Neural crest cell (in vitro differentiated cells): ENCODE measurements around the gene FRMD3. TPM values are rescaled to one million over a fixed set of nuclear protein-coding genes. Genes with fewer than 3 reads are reported as not detected.

ENCODE experiments used
- DNase-seq: peaks from one replicate; pipeline ENCODE4 v3.0.0; 2021; ENCODE audit warnings: low read depth, mixed read lengths, low spot score
- H3K27ac Mint-ChIP-seq: one replicate; pipeline ENCODE4 v1.8.0; 2021; ENCODE audit warnings: mild to moderate bottlenecking, mixed read lengths; ENCODE audit not compliant: unreplicated experiment
- H3K27me3 Mint-ChIP-seq: 2 replicates; pipeline ENCODE4 v1.8.0; 2021; ENCODE audit warnings: low read depth, mild to moderate bottlenecking, mixed read lengths
- H3K36me3 Mint-ChIP-seq: 2 replicates; pipeline ENCODE4 v1.8.0; 2021; ENCODE audit warnings: low read depth, mild to moderate bottlenecking, mixed read lengths
- H3K4me1 Mint-ChIP-seq: 2 replicates; pipeline ENCODE4 v1.8.0; 2021; ENCODE audit warnings: mixed read lengths
- H3K4me3 Mint-ChIP-seq: one replicate; pipeline ENCODE4 v1.8.0; 2021; ENCODE audit warnings: mild to moderate bottlenecking, mixed read lengths
- H3K9me3 Mint-ChIP-seq: 2 replicates; pipeline ENCODE4 v1.8.0; 2021; ENCODE audit warnings: mixed read lengths
- CTCF ChIP-seq: fragments of 200-600 bp; sonication (generic); conservative IDR thresholded peaks from 2 replicates; pipeline ENCODE4 v1.5.0; 2021; ENCODE audit warnings: antibody characterized with exemption, mild to moderate bottlenecking
- total RNA-seq: library from RNA; stranded (reverse); gene quantifications from 2 replicates; pipeline ENCODE4 v1.2.1, GENCODE V29; 2021

Gene FRMD3
- total RNA-seq, 1 donor from 2014 or later, result 2.3 TPM

GRCh38 chr9:83323148-83323547 is 215.1 kb downstream of the FRMD3 start:
- H3K36me3 Mint-ChIP-seq, result peaks cover 5% of the 10 kb centered on the region
- TF ChIP-seq CTCF, result no peak
- H3K9me3 Mint-ChIP-seq, result peaks cover 25% of the 10 kb centered on the region
- DNase-seq, result no peak
- H3K27me3 Mint-ChIP-seq, result no peaks in the 10 kb centered on the region
- H3K27ac Mint-ChIP-seq, result no peak overlapping the region
- H3K4me3 Mint-ChIP-seq, result no peak overlapping the region
- H3K4me1 Mint-ChIP-seq, result peaks cover 14% of the 10 kb centered on the region

GRCh38 chr9:83322438-83322837 is 215.8 kb downstream of the FRMD3 start:
- Mint-ChIP-seq H3K4me1 (peaks cover 8% of the 10 kb centered on the region), H3K36me3 (peaks cover 5% of the 10 kb centered on the region), H3K27me3 (no peaks in the 10 kb centered on the region), H3K9me3 (peaks cover 25% of the 10 kb centered on the region), H3K27ac (no peak overlapping the region), H3K4me3 (no peak overlapping the region)
- TF ChIP-seq CTCF, result no peak
- DNase-seq, result no peak

- no peaks in the 10 kb centered on the region for H3K27me3 Mint-ChIP-seq
- H3K36me3 Mint-ChIP-seq, result peaks cover 5% of the 10 kb centered on the region
- H3K27ac Mint-ChIP-seq, result no peak overlapping the region
- H3K4me3 Mint-ChIP-seq, result no peak overlapping the region
- H3K4me1 Mint-ChIP-seq, result peaks cover 6% of the 10 kb centered on the region
- no peak for DNase-seq
- H3K9me3 Mint-ChIP-seq, result peaks cover 24% of the 10 kb centered on the region
- TF ChIP-seq CTCF, result no peak
Measured at GRCh38 chr9:83317244-83317643, 221.0 kb downstream of the FRMD3 start.

- Mint-ChIP-seq H3K27ac (peak overlapping the region; percentile 61), H3K4me3 (no peak overlapping the region), H3K36me3 (peaks cover 2% of the 10 kb centered on the region), H3K4me1 (peaks cover 6% of the 10 kb centered on the region), H3K9me3 (peaks cover 16% of the 10 kb centered on the region), H3K27me3 (no peaks in the 10 kb centered on the region)
- TF ChIP-seq CTCF, result no peak
- DNase-seq, result no peak
Measured at GRCh38 chr9:83315649-83316048, 222.6 kb downstream of the FRMD3 start.

GRCh38 chr9:83313781-83314180 is 224.4 kb downstream of the FRMD3 start:
- no peaks in the 10 kb centered on the region for H3K27me3 Mint-ChIP-seq
- peaks cover 6% of the 10 kb centered on the region for H3K9me3 Mint-ChIP-seq

More at GRCh38 chr9:83313781-83314180, 224.4 kb downstream of the FRMD3 start:
- Mint-ChIP-seq H3K27ac (no peak overlapping the region), H3K4me3 (no peak overlapping the region), H3K4me1 (peaks cover 6% of the 10 kb centered on the region), H3K36me3 (no peaks in the 10 kb centered on the region)
- no peak for TF ChIP-seq CTCF
- DNase-seq, result no peak
